KMS-11 (cell line): ENCODE results near the gene CHGA.

Experiments
- H2AFZ ChIP-seq: fragments of 200-600 bp; sonication (generic); 2 replicates; pipeline ENCODE4 v1.6.1; 2016; ENCODE audit warnings: antibody characterized with exemption, mixed run types, low read depth
- H3K27ac ChIP-seq: fragments of 200-600 bp; sonication (generic); 2 replicates; pipeline ENCODE4 v1.6.1; 2016; ENCODE audit warnings: mild to moderate bottlenecking, mixed run types
- H3K27me3 ChIP-seq: fragments of 200-600 bp; sonication (generic); 2 replicates; pipeline ENCODE4 v1.6.1; 2017; ENCODE audit warnings: mild to moderate bottlenecking, low read depth, mixed run types, moderate library complexity; ENCODE audit not compliant: insufficient read depth
- H3K36me3 ChIP-seq: fragments of 200-600 bp; sonication (generic); 2 replicates; pipeline ENCODE4 v1.6.1; 2017; ENCODE audit warnings: mild to moderate bottlenecking, mixed run types; ENCODE audit not compliant: insufficient read depth
- H3K4me1 ChIP-seq: fragments of 200-600 bp; sonication (generic); 2 replicates; pipeline ENCODE4 v1.6.1; 2016; ENCODE audit warnings: mild to moderate bottlenecking, low read depth, mixed run types; ENCODE audit not compliant: poor library complexity, severe bottlenecking
- H3K4me2 ChIP-seq: fragments of 200-600 bp; sonication (generic); 2 replicates; pipeline ENCODE4 v1.7.0; 2016; ENCODE audit warnings: mild to moderate bottlenecking, mixed run types
- H3K4me3 ChIP-seq: fragments of 200-600 bp; sonication (generic); IDR thresholded peaks from 2 replicates; pipeline ENCODE4 v1.6.1; 2017; ENCODE audit warnings: low read depth, low read length, mixed read lengths; ENCODE audit not compliant: insufficient read depth
- H3K79me2 ChIP-seq: fragments of 200-600 bp; sonication (generic); 2 replicates; pipeline ENCODE4 v1.6.1; 2016; ENCODE audit warnings: low read depth, mixed run types; ENCODE audit not compliant: insufficient read depth
- H3K9ac ChIP-seq: fragments of 200-600 bp; sonication (generic); 2 replicates; pipeline ENCODE4 v1.6.1; 2016; ENCODE audit warnings: mild to moderate bottlenecking, mixed run types
- H4K20me1 ChIP-seq: fragments of 200-600 bp; sonication (generic); 2 replicates; pipeline ENCODE4 v1.6.1; 2016; ENCODE audit warnings: mild to moderate bottlenecking, mixed run types; ENCODE audit not compliant: insufficient read depth
- TF ChIP-seq, protein P1 (sequence below): fragments of 200-600 bp; sonication (generic); conservative IDR thresholded peaks from 2 replicates; pipeline ENCODE4 v1.6.1; 2017; ENCODE audit warnings: low read depth, mild to moderate bottlenecking, antibody characterized with exemption, low read length, moderate library complexity, mixed read lengths

CHGA gene

DNA sequence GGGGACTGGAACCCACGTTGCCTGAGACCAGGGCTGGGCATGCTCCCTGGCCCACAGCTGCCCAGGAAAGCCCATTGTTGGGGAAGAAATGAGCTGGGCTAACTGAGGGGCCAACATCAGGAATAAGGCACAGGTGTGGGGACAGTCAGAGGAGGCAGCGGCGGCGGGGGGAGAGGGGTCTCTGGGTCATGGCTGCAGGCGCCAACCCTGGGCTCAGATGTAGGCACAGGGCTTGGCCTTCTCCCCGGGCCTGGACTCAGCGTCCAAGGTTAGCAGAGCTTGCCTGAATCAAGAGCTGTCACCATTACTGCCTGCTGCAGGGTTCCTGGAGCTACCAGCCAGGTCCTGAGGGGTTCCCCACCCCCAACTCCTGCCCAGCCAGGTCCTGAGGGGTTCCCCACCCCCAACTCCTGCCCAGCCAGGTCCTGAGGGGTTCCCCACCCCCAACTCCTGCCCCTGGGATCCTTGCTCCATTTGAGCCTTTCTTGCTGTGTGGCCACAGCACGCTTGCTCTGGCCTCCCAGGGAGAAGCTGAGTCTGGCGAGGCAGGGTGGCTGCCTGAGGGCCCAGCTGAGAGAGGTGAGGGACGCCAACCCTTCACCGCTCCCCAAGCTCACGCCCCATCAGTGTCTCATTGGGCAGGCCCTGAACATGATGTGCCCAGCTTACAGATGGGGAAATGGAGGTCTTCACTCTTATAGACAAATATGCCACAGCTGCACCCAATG is 6.2 kb downstream of the CHGA start:
- Histone ChIP-seq H3K36me3 (no peaks in the 10 kb centered on the region), H3K27me3 (no peaks in the 10 kb centered on the region), H3K9ac (no peak overlapping the region), H4K20me1 (no peaks in the 10 kb centered on the region), H2AFZ (no peak overlapping the region), H3K4me3 (no peak overlapping the region), H3K27ac (no peak overlapping the region), H3K4me2 (no peak overlapping the region), H3K79me2 (no peaks in the 10 kb centered on the region), H3K4me1 (peaks cover 7% of the 10 kb centered on the region)
- TF ChIP-seq, protein P1, sequence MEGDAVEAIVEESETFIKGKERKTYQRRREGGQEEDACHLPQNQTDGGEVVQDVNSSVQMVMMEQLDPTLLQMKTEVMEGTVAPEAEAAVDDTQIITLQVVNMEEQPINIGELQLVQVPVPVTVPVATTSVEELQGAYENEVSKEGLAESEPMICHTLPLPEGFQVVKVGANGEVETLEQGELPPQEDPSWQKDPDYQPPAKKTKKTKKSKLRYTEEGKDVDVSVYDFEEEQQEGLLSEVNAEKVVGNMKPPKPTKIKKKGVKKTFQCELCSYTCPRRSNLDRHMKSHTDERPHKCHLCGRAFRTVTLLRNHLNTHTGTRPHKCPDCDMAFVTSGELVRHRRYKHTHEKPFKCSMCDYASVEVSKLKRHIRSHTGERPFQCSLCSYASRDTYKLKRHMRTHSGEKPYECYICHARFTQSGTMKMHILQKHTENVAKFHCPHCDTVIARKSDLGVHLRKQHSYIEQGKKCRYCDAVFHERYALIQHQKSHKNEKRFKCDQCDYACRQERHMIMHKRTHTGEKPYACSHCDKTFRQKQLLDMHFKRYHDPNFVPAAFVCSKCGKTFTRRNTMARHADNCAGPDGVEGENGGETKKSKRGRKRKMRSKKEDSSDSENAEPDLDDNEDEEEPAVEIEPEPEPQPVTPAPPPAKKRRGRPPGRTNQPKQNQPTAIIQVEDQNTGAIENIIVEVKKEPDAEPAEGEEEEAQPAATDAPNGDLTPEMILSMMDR = no peak

GRCh38 chr14:92929689-92930608 is 7.0 kb downstream of the CHGA start:
- Histone ChIP-seq H3K27ac (no peak overlapping the region), H3K36me3 (no peaks in the 10 kb centered on the region), H3K9ac (no peak overlapping the region), H3K4me1 (no peaks in the 10 kb centered on the region), H3K27me3 (no peaks in the 10 kb centered on the region), H3K79me2 (no peaks in the 10 kb centered on the region), H3K4me3 (no peak overlapping the region), H2AFZ (no peak overlapping the region), H3K4me2 (no peak overlapping the region), H4K20me1 (no peaks in the 10 kb centered on the region)
- TF ChIP-seq, protein P1 = no peak

GRCh38 chr14:92930737-92931602 is 8.0 kb downstream of the CHGA start:
- Histone ChIP-seq H4K20me1 (no peaks in the 10 kb centered on the region), H3K36me3 (no peaks in the 10 kb centered on the region), H3K9ac (no peak overlapping the region), H3K27ac (no peak overlapping the region), H3K4me1 (no peaks in the 10 kb centered on the region), H3K4me2 (no peak overlapping the region), H3K4me3 (no peak overlapping the region), H2AFZ (no peak overlapping the region), H3K27me3 (no peaks in the 10 kb centered on the region), H3K79me2 (no peaks in the 10 kb centered on the region)
- TF ChIP-seq, protein P1 = no peak

DNA sequence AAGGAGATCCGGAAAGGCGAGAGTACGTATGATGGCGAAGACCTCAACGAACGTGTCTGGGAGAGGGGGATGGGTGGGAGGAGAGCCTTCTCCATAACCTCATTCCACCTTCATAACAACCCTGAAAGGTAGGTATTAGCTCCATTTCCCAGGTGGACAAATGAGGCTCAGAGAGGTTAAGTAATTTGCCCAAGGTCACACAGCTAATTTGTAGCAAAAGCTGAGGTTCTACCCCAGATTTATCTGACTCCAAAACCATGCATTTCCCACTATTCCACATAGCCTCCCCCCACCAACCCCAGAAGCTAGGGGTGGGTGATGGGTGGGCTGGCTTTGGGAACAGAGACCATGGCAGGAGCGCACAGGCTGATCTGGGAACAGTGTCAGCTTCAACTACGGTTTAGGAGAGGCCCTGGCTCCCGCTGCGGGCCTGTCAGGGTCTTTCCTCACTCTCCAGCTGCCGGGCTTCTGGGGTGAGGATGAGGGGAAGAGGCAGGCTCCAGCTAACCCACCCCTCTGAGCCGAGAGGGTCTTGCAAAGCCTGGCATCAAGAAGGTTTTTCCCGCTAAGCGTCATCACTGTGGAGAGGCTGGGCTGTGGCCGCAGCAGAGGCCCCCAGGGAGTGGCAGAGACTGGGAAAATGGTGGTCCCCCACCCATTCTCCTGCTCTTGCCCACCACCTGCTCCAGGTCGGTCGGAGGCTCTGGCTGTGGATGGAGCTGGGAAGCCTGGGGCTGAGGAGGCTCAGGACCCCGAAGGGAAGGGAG is 8.9 kb downstream of the CHGA start:
- no peaks in the 10 kb centered on the region for H4K20me1 ChIP-seq
- TF ChIP-seq, protein P1 = no peak

More for the DNA sequence above, 8.9 kb downstream of the CHGA start:
- Histone ChIP-seq H3K79me2 (no peaks in the 10 kb centered on the region), H3K27me3 (no peaks in the 10 kb centered on the region), H3K36me3 (no peaks in the 10 kb centered on the region), H3K27ac (no peak overlapping the region), H3K4me1 (no peaks in the 10 kb centered on the region), H2AFZ (no peak overlapping the region), H3K9ac (no peak overlapping the region), H3K4me3 (no peak overlapping the region), H3K4me2 (no peak overlapping the region)
